Activated T-helper 1 cell treated with anti-CD3 and anti-CD28 coated beads, Interleukin-12 subunit alpha, Interleukin-12 subunit beta, Interleukin-2, Interleukin-4 antibody, amounts not matched to agents 30 ng/mL and 10 ng/mL and 1 ng/mL, durations not matched to agents 14 hours and 24 hours and 36 hours (primary cell): ENCODE results near the gene ATP1B1. TPM values are rescaled to one million over a fixed set of nuclear protein-coding genes. Genes with fewer than 3 reads are reported as not detected.
"Not testable (repeated sequence)": the region's sequence is repeated elsewhere in the genome, so short reads cannot be mapped to it uniquely, and the experiment has no call there.

Experiments
- DNase-seq: peaks from one replicate; pipeline ENCODE4 v3.0.0; 2021; ENCODE audit warnings: low spot score
- H3K27ac Mint-ChIP-seq: one replicate; pipeline ENCODE4 v1.8.0; 2021; ENCODE audit warnings: mild to moderate bottlenecking, mixed read lengths
- H3K27me3 Mint-ChIP-seq: one replicate; pipeline ENCODE4 v1.8.0; 2022; ENCODE audit warnings: mild to moderate bottlenecking, moderate library complexity, mixed read lengths; ENCODE audit not compliant: insufficient read depth
- H3K36me3 Mint-ChIP-seq: one replicate; pipeline ENCODE4 v1.8.0; 2021; ENCODE audit warnings: low read depth, mixed read lengths
- H3K4me1 Mint-ChIP-seq: one replicate; pipeline ENCODE4 v1.8.0; 2021; ENCODE audit warnings: low read depth, mixed read lengths
- H3K4me3 Mint-ChIP-seq: one replicate; pipeline ENCODE4 v1.8.0; 2021; ENCODE audit warnings: mild to moderate bottlenecking, moderate library complexity, mixed read lengths
- H3K9me3 Mint-ChIP-seq: one replicate; pipeline ENCODE4 v1.8.0; 2021; ENCODE audit warnings: mixed read lengths
- intact Hi-C: fragments of 100-400 bp; cut with micrococcal nuclease; formaldehyde crosslinking; loops from one replicate; pipeline ENCODE4 v1.15.1; 2024
- total RNA-seq: library from RNA; stranded (reverse); gene quantifications from 2 replicates; pipeline ENCODE4 v1.2.3, GENCODE V29; 2022

Gene ATP1B1
- total RNA-seq, 1 donor from 2014 or later, result 12.3 TPM

- intact Hi-C loops, result no loop called here
- no peak overlapping the region for H3K27ac Mint-ChIP-seq
- no peaks in the 10 kb centered on the region for H3K27me3 Mint-ChIP-seq
- no peaks in the 10 kb centered on the region for H3K9me3 Mint-ChIP-seq
- DNase-seq, result no peak
- H3K36me3 Mint-ChIP-seq, result no peaks in the 10 kb centered on the region
- H3K4me1 Mint-ChIP-seq, result peaks cover 8% of the 10 kb centered on the region
- no peak overlapping the region for H3K4me3 Mint-ChIP-seq
Observed at GRCh38 chr1:169161496-169162194, 55.2 kb downstream of the ATP1B1 start.

GRCh38 chr1:169163059-169163458 is 56.6 kb downstream of the ATP1B1 start:
- DNase-seq, result no peak
- peaks cover 8% of the 10 kb centered on the region for H3K4me1 Mint-ChIP-seq
- H3K36me3 Mint-ChIP-seq, result no peaks in the 10 kb centered on the region
- no peak overlapping the region for H3K27ac Mint-ChIP-seq
- intact Hi-C loops, result loop anchor here (1.0 kb wide), 1 partner anchor 24 kb away; no protein-coding TSS in a partner anchor
- H3K9me3 Mint-ChIP-seq, result no peaks in the 10 kb centered on the region
- no peak overlapping the region for H3K4me3 Mint-ChIP-seq
- no peaks in the 10 kb centered on the region for H3K27me3 Mint-ChIP-seq

- Mint-ChIP-seq H3K4me1 (no peaks in the 10 kb centered on the region), H3K36me3 (no peaks in the 10 kb centered on the region), H3K9me3 (no peaks in the 10 kb centered on the region), H3K27me3 (peaks cover 2% of the 10 kb centered on the region), H3K27ac (no peak overlapping the region), H3K4me3 (no peak overlapping the region)
- no peak for DNase-seq
- intact Hi-C loops, result no loop called here
Observed at GRCh38 chr1:169175461-169175860, 69.0 kb downstream of the ATP1B1 start.

GRCh38 chr1:169179431-169179830 is 72.9 kb downstream of the ATP1B1 start:
- H3K36me3 Mint-ChIP-seq, H3K27me3 Mint-ChIP-seq, DNase-seq, H3K4me3 Mint-ChIP-seq, intact Hi-C loops, H3K9me3 Mint-ChIP-seq, H3K27ac Mint-ChIP-seq, H3K4me1 Mint-ChIP-seq: not testable (repeated sequence)

- H3K36me3 Mint-ChIP-seq, result no peaks in the 10 kb centered on the region
- peaks cover 2% of the 10 kb centered on the region for H3K27me3 Mint-ChIP-seq
- no peaks in the 10 kb centered on the region for H3K4me1 Mint-ChIP-seq
- intact Hi-C loops, result no loop called here
- no peaks in the 10 kb centered on the region for H3K9me3 Mint-ChIP-seq
- no peak for DNase-seq
- no peak overlapping the region for H3K27ac Mint-ChIP-seq
- no peak overlapping the region for H3K4me3 Mint-ChIP-seq
Observed at GRCh38 chr1:169180174-169180573, 73.7 kb downstream of the ATP1B1 start.
